ENCODE results near the gene FOXN1.

DNA sequence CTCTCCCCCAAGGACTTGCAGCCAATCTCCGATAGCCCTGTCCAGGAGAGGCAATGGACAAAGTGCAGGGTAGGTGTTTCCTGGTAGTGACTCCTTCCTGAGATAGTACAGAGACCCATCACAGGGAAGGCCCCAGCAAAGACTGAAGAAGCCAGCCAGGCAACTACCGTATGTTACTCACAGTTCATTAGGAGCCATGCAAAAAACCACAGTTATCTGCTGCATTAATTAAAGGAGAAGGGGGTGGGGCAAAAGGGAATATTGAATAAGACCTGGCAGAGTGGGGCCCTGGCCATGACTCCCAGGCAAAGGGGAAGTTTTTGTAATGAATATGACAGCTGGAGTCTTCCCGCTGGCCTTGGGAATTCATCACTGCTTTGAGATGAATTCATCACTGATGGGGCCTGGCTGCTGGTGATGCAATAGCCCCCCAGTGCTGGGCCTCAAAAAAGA, 35.2 kb upstream of the FOXN1 start:
- TF ChIP-seq EZH2 (IDR thresholded peaks at IDR 0.05) (no peak), FOXP2 (optimal IDR thresholded peaks at IDR 0.05; ENCODE audit: control extremely low read depth, extremely low read length, insufficient read depth) (no peak), POLR2AphosphoS5 (IDR thresholded peaks at IDR 0.05; ENCODE audit: borderline replicate concordance, low read depth, low read length) (no peak)

Measured in SK-N-MC (cell line).